CD14-positive monocyte (primary cell): ENCODE measurements around the gene NTNG1. TPM values are rescaled to one million over a fixed set of nuclear protein-coding genes. Genes with fewer than 3 reads are reported as not detected.

Experiments used
- DNase-seq, 3 donors: peaks; one replicate each; pipeline ENCODE4 v3.0.0-alpha.2; 2011 to 2022
- H2AFZ ChIP-seq: 2 replicates; pipeline ENCODE4 v1.6.0; 2012; ENCODE audit warnings: mild to moderate bottlenecking, low read depth, low read length, inconsistent platforms; ENCODE audit not compliant: insufficient read depth, poor library complexity, severe bottlenecking
- H3K27ac ChIP-seq, 2 donors: 1 replicate in 1 of 2; 2 replicates in 1 of 2; pipeline ENCODE4 v1.5.1; 2012 to 2013; ENCODE audit warnings: low read length in 2 of 2, control low read depth in 1 of 2, inconsistent platforms in 1 of 2, low read depth in 1 of 2, mild to moderate bottlenecking in 1 of 2
- H3K27me3 ChIP-seq, 2 donors: one replicate each; pipeline versions ENCODE4 v1.6.0 to v1.6.1; 2011 to 2013; ENCODE audit warnings: low read length in 2 of 2; ENCODE audit not compliant: control insufficient read depth in 2 of 2, insufficient read depth in 2 of 2
- H3K36me3 ChIP-seq, 2 donors: replicated peaks in 1 of 2; 1 replicate in 1 of 2; 2 replicates in 1 of 2; pipeline versions ENCODE4 v1.5.1 to v1.6.1; 2012 to 2013; ENCODE audit warnings: low read length in 2 of 2, control low read depth in 1 of 2, inconsistent platforms in 1 of 2, mild to moderate bottlenecking in 1 of 2; ENCODE audit not compliant: insufficient read depth in 2 of 2, control insufficient read depth in 1 of 2
- H3K4me1 ChIP-seq, 2 donors: 1 replicate in 1 of 2; 2 replicates in 1 of 2; pipeline versions ENCODE4 v1.5.1 to v1.6.1; 2012 to 2013; ENCODE audit warnings: low read length in 2 of 2, control low read depth in 1 of 2, inconsistent platforms in 1 of 2, mild to moderate bottlenecking in 1 of 2, moderate library complexity in 1 of 2; ENCODE audit not compliant: insufficient read depth in 2 of 2, control insufficient read depth in 1 of 2
- H3K4me2 ChIP-seq: replicated peaks from 2 replicates; pipeline ENCODE3; 2012; ENCODE audit warnings: low read length, moderate library complexity, mild to moderate bottlenecking; ENCODE audit not compliant: poor library complexity, severe bottlenecking; ENCODE audit errors: extremely low read depth
- H3K4me3 ChIP-seq, 3 experiments: fragments of 200-600 bp in 1 of 3; sonication (generic) in 1 of 3; replicated peaks in 1 of 3; 1 replicate in 2 of 3; 2 replicates in 1 of 3; pipeline ENCODE4 v1.5.1; 2011 to 2013; ENCODE audit warnings: low read length in 3 of 3, mild to moderate bottlenecking in 3 of 3, control low read depth in 2 of 3, low read depth in 2 of 3, inconsistent platforms in 1 of 3, moderate library complexity in 1 of 3
- H3K79me2 ChIP-seq: 2 replicates; pipeline ENCODE4 v1.6.0; 2012; ENCODE audit warnings: mild to moderate bottlenecking, control low read depth, inconsistent platforms, low read length, moderate library complexity; ENCODE audit not compliant: insufficient read depth
- H3K9ac ChIP-seq: 2 replicates; pipeline ENCODE4 v1.6.0; 2017; ENCODE audit warnings: low read length, mild to moderate bottlenecking; ENCODE audit not compliant: insufficient read depth, poor library complexity, severe bottlenecking
- H3K9me3 ChIP-seq, 2 donors: replicated peaks in 1 of 2; 1 replicate in 1 of 2; 2 replicates in 1 of 2; pipeline versions ENCODE4 v1.5.1 to v1.6.1; 2012 to 2013; ENCODE audit warnings: low read length in 2 of 2, control low read depth in 1 of 2; ENCODE audit not compliant: control insufficient read depth in 1 of 2, insufficient read depth in 1 of 2
- H4K20me1 ChIP-seq: 2 replicates; pipeline ENCODE4 v1.6.0; 2012; ENCODE audit warnings: mild to moderate bottlenecking, low read length, control low read depth, moderate library complexity; ENCODE audit not compliant: insufficient read depth
- H3K27ac Mint-ChIP-seq, 7 donors: one replicate each; pipeline ENCODE4 v1.8.0; 2020; ENCODE audit warnings: mild to moderate bottlenecking in 7 of 7, mixed read lengths in 7 of 7, moderate library complexity in 6 of 7, inconsistent platforms in 2 of 7
- H3K27me3 Mint-ChIP-seq, 3 donors: one replicate each; pipeline ENCODE4 v1.8.0; 2021 to 2022; ENCODE audit warnings: low read depth in 3 of 3, mild to moderate bottlenecking in 3 of 3, mixed read lengths in 3 of 3, moderate library complexity in 3 of 3, inconsistent platforms in 1 of 3
- H3K36me3 Mint-ChIP-seq, 2 donors: one replicate each; pipeline ENCODE4 v1.8.0; 2020; ENCODE audit warnings: mixed read lengths in 2 of 2, inconsistent platforms in 1 of 2, mild to moderate bottlenecking in 1 of 2
- H3K4me1 Mint-ChIP-seq: one replicate; pipeline ENCODE4 v1.8.0; 2020; ENCODE audit warnings: mild to moderate bottlenecking, mixed read lengths
- H3K4me3 Mint-ChIP-seq, 2 donors: one replicate each; pipeline ENCODE4 v1.8.0; 2020; ENCODE audit warnings: mild to moderate bottlenecking in 2 of 2, mixed read lengths in 2 of 2, moderate library complexity in 1 of 2
- H3K9me3 Mint-ChIP-seq, 7 donors: one replicate each; pipeline ENCODE4 v1.8.0; 2020 to 2022; ENCODE audit warnings: mixed read lengths in 7 of 7, mild to moderate bottlenecking in 6 of 7, moderate library complexity in 6 of 7, inconsistent platforms in 2 of 7
- CTCF ChIP-seq: fragments of 200-600 bp; IDR thresholded peaks from one replicate; pipeline ENCODE4 v1.8.0; 2022; ENCODE audit warnings: antibody characterized with exemption, mild to moderate bottlenecking
- WGBS: methylation state at CpG from one replicate; pipeline ENCODE4 v1.1.5; 2013; ENCODE audit warnings: missing lambda C conversion rate; ENCODE audit not compliant: insufficient coverage; 5-methylcytosine and 5-hydroxymethylcytosine counted together
- intact Hi-C, 2 donors: fragments of 100-400 bp; cut with micrococcal nuclease; formaldehyde crosslinking; loops; one replicate each; pipeline versions ENCODE4 v1.15.0 to v1.15.1; 2023
- polyA plus RNA-seq, 3 donors: library from polyadenylated mRNA; depleted of rRNA in 1 of 3; unstranded in 2 of 3; stranded (reverse) in 1 of 3; fragments of 300-500 nt in 2 of 3; fragments of >200 nt in 1 of 3; fragmentation: Illumina TruSeq in 2 of 3; gene quantifications; 1 replicate in 2 of 3; 2 replicates in 1 of 3; pipeline ENCODE4 v1.2.3, GENCODE V29; 2012 to 2021

The NTNG1 gene
- polyA plus RNA-seq, 3 donors: not detected

DNA sequence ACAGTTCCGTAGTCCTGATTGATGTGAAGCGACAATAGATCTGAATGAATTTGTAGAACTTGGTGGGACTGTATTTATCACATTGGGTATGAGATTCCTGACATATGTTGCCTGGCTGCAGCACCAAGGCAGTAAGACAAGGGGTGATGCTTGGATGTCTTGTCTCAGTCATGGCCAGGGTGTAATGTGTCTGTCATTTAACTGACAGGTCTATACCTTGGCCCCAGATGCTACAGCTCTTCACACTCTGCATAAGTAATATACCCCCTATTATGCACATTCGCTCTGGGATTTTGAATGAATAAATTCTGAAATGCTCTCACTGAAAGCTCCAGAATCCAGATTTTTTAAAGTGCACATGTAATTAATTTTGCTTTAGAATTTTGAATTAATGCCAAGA lies 47.3 kb downstream of the NTNG1 start:
- Histone ChIP-seq H3K4me2 (no peak overlapping the region), H2AFZ (no peak overlapping the region), H3K4me3 (no peak overlapping the region), H3K27me3 (no peaks in the 10 kb centered on the region), H3K79me2 (no peaks in the 10 kb centered on the region), H3K9me3 (no peaks in the 10 kb centered on the region), H4K20me1 (no peaks in the 10 kb centered on the region), H3K9ac (no peak overlapping the region), H3K4me1 (no peaks in the 10 kb centered on the region), H3K36me3 (no peaks in the 10 kb centered on the region), H3K27ac (no peak overlapping the region)
- intact Hi-C loops: no loop called here
- Mint-ChIP-seq H3K27ac (no peak overlapping the region), H3K27me3 (no peaks in the 10 kb centered on the region), H3K9me3 (peaks cover 0 to 2% (median 0%) of the 10 kb centered on the region in 7 donors), H3K36me3 (no peaks in the 10 kb centered on the region), H3K4me3 (no peak overlapping the region), H3K4me1 (no peaks in the 10 kb centered on the region)
- no peak for TF ChIP-seq CTCF
- no CpG with 5 or more reads among the region's 3 CpGs for WGBS
- DNase-seq: no peak

DNA sequence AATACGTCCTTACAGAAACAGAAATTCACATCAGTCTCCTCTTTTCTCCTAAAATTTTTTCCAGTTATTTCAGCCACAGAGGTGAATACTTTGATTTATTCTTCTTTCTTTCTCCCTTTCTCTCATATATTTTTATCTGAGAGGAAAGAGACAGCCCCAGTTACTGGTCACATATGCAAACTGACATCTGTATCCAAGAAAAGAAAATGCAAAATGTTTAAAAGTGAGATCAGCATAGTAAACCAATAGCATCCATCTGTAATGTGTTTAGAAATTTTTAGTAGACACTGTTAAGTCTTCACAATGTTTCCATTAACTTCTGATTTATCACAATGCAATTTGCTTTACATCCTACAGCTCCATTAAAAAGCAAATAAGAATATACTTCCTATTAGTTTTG lies 53.5 kb downstream of the NTNG1 start:
- Histone ChIP-seq H3K4me2 (no peak overlapping the region), H3K9ac (no peak overlapping the region), H3K4me3 (no peak overlapping the region), H2AFZ (no peak overlapping the region), H3K27me3 (no peaks in the 10 kb centered on the region), H3K27ac (no peak overlapping the region), H3K36me3 (no peaks in the 10 kb centered on the region), H3K9me3 (no peaks in the 10 kb centered on the region), H3K4me1 (no peaks in the 10 kb centered on the region), H4K20me1 (no peaks in the 10 kb centered on the region), H3K79me2 (no peaks in the 10 kb centered on the region)
- Mint-ChIP-seq H3K4me3 (no peak overlapping the region), H3K4me1 (no peaks in the 10 kb centered on the region), H3K9me3 (peaks cover 0 to 3% (median 0%) of the 10 kb centered on the region in 7 donors), H3K27ac (no peak overlapping the region), H3K36me3 (no peaks in the 10 kb centered on the region), H3K27me3 (no peaks in the 10 kb centered on the region)
- no peak for DNase-seq
- no peak for TF ChIP-seq CTCF
- no CpG with 5 or more reads among the region's 1 CpG for WGBS
- intact Hi-C loops: no loop called here
